Activated gamma-delta T cell treated with Interleukin-2 at 50 U/mL for 16 hours (primary cell): ENCODE results near the gene PPP2R3A.
A peak's percentile ranks its signal among the peaks of the same experiment; 100 is the strongest.
"Not testable (repeated sequence)": the region's sequence is repeated elsewhere in the genome, so short reads cannot be mapped to it uniquely, and the experiment has no call there.

ENCODE experiments used
- DNase-seq: peaks from one replicate; pipeline ENCODE4 v3.0.0-alpha.2; 2020

Gene PPP2R3A

GRCh38 chr3:136023264-136023978 lies 57.9 kb downstream of the PPP2R3A start:
- DNase-seq: no peak

GRCh38 chr3:136036306-136036705 lies 70.8 kb downstream of the PPP2R3A start:
- DNase-seq: no peak

GRCh38 chr3:136038668-136039067 lies 73.1 kb downstream of the PPP2R3A start:
- no peak for DNase-seq

GRCh38 chr3:136042608-136043221 lies 77.2 kb downstream of the PPP2R3A start:
- DNase-seq: no peak

- no peak for DNase-seq
These were observed 79.6 kb downstream of the PPP2R3A start for GRCh38 chr3:136044980-136045745.

GRCh38 chr3:136048068-136048467 lies 82.5 kb downstream of the PPP2R3A start:
- DNase-seq: no peak

- DNase-seq: no peak
These were observed 84.7 kb downstream of the PPP2R3A start for GRCh38 chr3:136050250-136050649.

GRCh38 chr3:136055491-136055890 lies 90.0 kb downstream of the PPP2R3A start:
- no peak for DNase-seq

- no peak for DNase-seq
These were observed 101.7 kb downstream of the PPP2R3A start for GRCh38 chr3:136067211-136067610.

- no peak for DNase-seq
These were observed 103.2 kb downstream of the PPP2R3A start for GRCh38 chr3:136068708-136069107.

- no peak for DNase-seq
These were observed 104.4 kb downstream of the PPP2R3A start for GRCh38 chr3:136069933-136070332.

- no peak for DNase-seq
These were observed 104.8 kb downstream of the PPP2R3A start for GRCh38 chr3:136070334-136070733.

- DNase-seq: no peak
These were observed 105.7 kb downstream of the PPP2R3A start for GRCh38 chr3:136070953-136071949.

- DNase-seq: no peak
These were observed 109.1 kb downstream of the PPP2R3A start for GRCh38 chr3:136074546-136075170.

GRCh38 chr3:136075218-136075808 lies 109.8 kb downstream of the PPP2R3A start:
- peak; percentile 71 for DNase-seq

GRCh38 chr3:136075811-136076210 lies 110.3 kb downstream of the PPP2R3A start:
- no peak for DNase-seq

- DNase-seq: no peak
These were observed 113.2 kb downstream of the PPP2R3A start for GRCh38 chr3:136078421-136079364.

GRCh38 chr3:136083641-136084382 lies 118.3 kb downstream of the PPP2R3A start:
- not testable (repeated sequence) for DNase-seq

GRCh38 chr3:136085067-136085466 lies 119.5 kb downstream of the PPP2R3A start:
- DNase-seq: not testable (repeated sequence)

GRCh38 chr3:136093771-136094170 lies 128.2 kb downstream of the PPP2R3A start:
- no peak for DNase-seq
